H1 (cell line): ENCODE measurements around the gene CCDC136. TPM values are rescaled to one million over a fixed set of nuclear protein-coding genes. Genes with fewer than 3 reads are reported as not detected.

ENCODE experiments used
- CTCF ChIA-PET: fragments of 300-600 bp; sonication (Branson Sonifier 250); formaldehyde crosslinking; loops from one replicate; lab custom pipeline; 2021; ENCODE audit not compliant: partially characterized antibody; lab: Charles Lee
- POLR2A ChIA-PET: fragments of 300-600 bp; sonication (Branson Sonifier 250); formaldehyde crosslinking; loops from one replicate; lab custom pipeline; 2021; ENCODE audit warnings: inconsistent platforms; ENCODE audit not compliant: partially characterized antibody; lab: Charles Lee
- DNase-seq, 2 experiments: peaks; one replicate each; pipeline versions ENCODE4 v3.0.0 to v3.0.0-alpha.2; 2010 to 2022; ENCODE audit warnings: low spot score in 2 of 2, low read depth in 1 of 2, mixed read lengths in 1 of 2
- FAIRE-seq: peaks from 2 replicates; lab custom pipeline; 2011; peaks lifted over from hg19 to GRCh38; lab: Jason Lieb, UNC
- H2AFZ ChIP-seq: 2 replicates; pipeline ENCODE4 v1.8.1; 2012; ENCODE audit warnings: low read length, inconsistent platforms
- H2AK5ac ChIP-seq: 2 replicates; pipeline ENCODE4 v1.6.1; 2013; ENCODE audit warnings: low read depth, low read length
- H2BK120ac ChIP-seq: replicated peaks from 2 replicates; pipeline ENCODE3; 2013; ENCODE audit warnings: low read depth, low read length, inconsistent platforms
- H2BK12ac ChIP-seq: 2 replicates; pipeline ENCODE4 v1.6.1; 2013; ENCODE audit warnings: low read depth, low read length
- H2BK15ac ChIP-seq: 2 replicates; pipeline ENCODE4 v1.6.1; 2013; ENCODE audit warnings: low read length
- H2BK20ac ChIP-seq: 2 replicates; pipeline ENCODE4 v1.6.1; 2013; ENCODE audit warnings: low read length
- H2BK5ac ChIP-seq: 2 replicates; pipeline ENCODE4 v1.6.1; 2013; ENCODE audit warnings: low read depth, low read length
- H3K14ac ChIP-seq: 2 replicates; pipeline ENCODE4 v1.6.1; 2013; ENCODE audit warnings: inconsistent platforms; ENCODE audit not compliant: insufficient read length
- H3K18ac ChIP-seq: 2 replicates; pipeline ENCODE4 v1.6.1; 2013; ENCODE audit warnings: low read length; ENCODE audit errors: extremely low read depth
- H3K23ac ChIP-seq: 2 replicates; pipeline ENCODE4 v1.6.1; 2013; ENCODE audit warnings: inconsistent platforms; ENCODE audit not compliant: insufficient read length
- H3K23me2 ChIP-seq: 2 replicates; pipeline ENCODE4 v1.6.1; 2013; ENCODE audit warnings: low read depth, low read length
- H3K27ac ChIP-seq: 2 replicates; pipeline ENCODE4 v1.6.1; 2011; ENCODE audit warnings: low read depth, low read length, inconsistent platforms
- H3K27me3 ChIP-seq, 4 experiments: replicated peaks in 1 of 4; 1 replicate in 1 of 4; 2 replicates in 3 of 4; pipeline versions ENCODE4 v1.6.1 to v1.8.1; 2011 to 2013; ENCODE audit warnings: low read length in 3 of 4, mild to moderate bottlenecking in 3 of 4, inconsistent platforms in 2 of 4, mixed read lengths in 2 of 4, moderate library complexity in 1 of 4; ENCODE audit not compliant: control insufficient read depth in 3 of 4, insufficient read depth in 3 of 4; ENCODE audit errors: extremely low read depth in 1 of 4
- H3K36me3 ChIP-seq, 4 experiments: 2 replicates each; pipeline versions ENCODE4 v1.6.1 to v1.8.1; 2011 to 2013; ENCODE audit warnings: mild to moderate bottlenecking in 4 of 4, low read length in 3 of 4, moderate library complexity in 2 of 4, control low read depth in 1 of 4, inconsistent platforms in 1 of 4; ENCODE audit not compliant: insufficient read depth in 4 of 4, control insufficient read depth in 2 of 4
- H3K4ac ChIP-seq: replicated peaks from 2 replicates; pipeline ENCODE3; 2013; ENCODE audit warnings: low read length, low read depth, mixed read lengths, inconsistent platforms; ENCODE audit not compliant: insufficient read length
- H3K4me1 ChIP-seq, 4 experiments: replicated peaks in 1 of 4; 1 replicate in 1 of 4; 2 replicates in 3 of 4; pipeline versions ENCODE4 v1.6.1 to v1.8.1; 2011 to 2013; ENCODE audit warnings: low read length in 3 of 4, inconsistent platforms in 2 of 4, mixed read lengths in 1 of 4; ENCODE audit not compliant: insufficient read depth in 4 of 4, control insufficient read depth in 3 of 4
- H3K4me2 ChIP-seq, 2 experiments: 2 replicates each; pipeline versions ENCODE4 v1.6.1 to v1.8.1; 2011 to 2013; ENCODE audit warnings: low read depth in 2 of 2, low read length in 2 of 2, control low read depth in 1 of 2, inconsistent platforms in 1 of 2, mild to moderate bottlenecking in 1 of 2; ENCODE audit not compliant: insufficient read depth in 1 of 2
- H3K4me3 ChIP-seq, 4 experiments: fragments of 200-600, 300-600 bp in 1 of 4; sonication (generic), shearing (Covaris generic), sonication (Bioruptor Twin) in 1 of 4; 2 replicates each; pipeline versions ENCODE4 v1.5.1 to v1.8.1; 2011 to 2016; ENCODE audit warnings: low read length in 4 of 4, low read depth in 3 of 4, control low read depth in 2 of 4, inconsistent platforms in 2 of 4, mild to moderate bottlenecking in 2 of 4, mixed read lengths in 1 of 4, moderate library complexity in 1 of 4; ENCODE audit not compliant: insufficient read depth in 2 of 4; ENCODE audit errors: extremely low read depth in 1 of 4
- H3K56ac ChIP-seq: replicated peaks from 2 replicates; pipeline ENCODE3; 2013; ENCODE audit warnings: low read depth, mild to moderate bottlenecking, mixed read lengths, low read length, inconsistent platforms; ENCODE audit not compliant: insufficient read length
- H3K79me1 ChIP-seq: 2 replicates; pipeline ENCODE4 v1.6.1; 2013; ENCODE audit warnings: low read depth, low read length, control low read depth
- H3K79me2 ChIP-seq, 2 experiments: 2 replicates each; pipeline versions ENCODE4 v1.6.1 to v1.8.1; 2012 to 2013; ENCODE audit warnings: low read length in 2 of 2, mild to moderate bottlenecking in 2 of 2, inconsistent platforms in 1 of 2; ENCODE audit not compliant: insufficient read depth in 2 of 2, control insufficient read depth in 1 of 2
- H3K9ac ChIP-seq, 4 experiments: replicated peaks in 1 of 4; 1 replicate in 1 of 4; 2 replicates in 3 of 4; pipeline versions ENCODE4 v1.6.1 to v1.8.1; 2011 to 2013; ENCODE audit warnings: low read depth in 3 of 4, low read length in 3 of 4, control low read depth in 2 of 4, mild to moderate bottlenecking in 2 of 4, moderate library complexity in 2 of 4, inconsistent platforms in 1 of 4; ENCODE audit errors: extremely low read depth in 1 of 4
- H3K9me3 ChIP-seq, 2 experiments: 2 replicates each; pipeline versions ENCODE4 v1.6.1 to v1.8.1; 2012 to 2013; ENCODE audit warnings: mild to moderate bottlenecking in 2 of 2, moderate library complexity in 2 of 2, control low read depth in 1 of 2, inconsistent platforms in 1 of 2, low read depth in 1 of 2, low read length in 1 of 2, mixed read lengths in 1 of 2; ENCODE audit not compliant: insufficient read depth in 2 of 2
- H4K20me1 ChIP-seq, 2 experiments: replicated peaks in 1 of 2; 2 replicates each; pipeline versions ENCODE3 to v1.8.1; 2011 to 2013; ENCODE audit warnings: inconsistent platforms in 2 of 2, low read length in 2 of 2, mild to moderate bottlenecking in 1 of 2; ENCODE audit not compliant: insufficient read depth in 2 of 2, control insufficient read depth in 1 of 2
- H4K5ac ChIP-seq: 2 replicates; pipeline ENCODE4 v1.6.1; 2013; ENCODE audit warnings: low read length, low read depth, mixed read lengths, inconsistent platforms; ENCODE audit not compliant: insufficient read length
- H4K8ac ChIP-seq: 2 replicates; pipeline ENCODE4 v1.8.0; 2013; ENCODE audit warnings: mild to moderate bottlenecking, moderate library complexity, low read length, inconsistent platforms; ENCODE audit not compliant: insufficient read depth; ENCODE audit errors: extremely low read depth
- H4K91ac ChIP-seq: replicated peaks from 2 replicates; pipeline ENCODE3; 2013; ENCODE audit warnings: low read length, mixed read lengths, inconsistent platforms; ENCODE audit not compliant: insufficient read length
- CREB1 ChIP-seq: IDR thresholded peaks from 2 replicates; pipeline ENCODE4 v1.6.1; 2012; ENCODE audit warnings: inconsistent platforms
- EP300 ChIP-seq, 2 experiments: IDR thresholded peaks; 1 replicate in 1 of 2; 2 replicates in 1 of 2; pipeline ENCODE4 v1.6.1; 2011 to 2012; ENCODE audit warnings: low read depth in 2 of 2, low read length in 2 of 2, mild to moderate bottlenecking in 2 of 2, borderline replicate concordance in 1 of 2, inconsistent platforms in 1 of 2, moderate library complexity in 1 of 2
- EZH2 ChIP-seq: fragments of 200-600 bp; sonication (generic); IDR thresholded peaks from 2 replicates; pipeline ENCODE4 v1.7.1; 2012; ENCODE audit warnings: low read depth, mild to moderate bottlenecking, moderate library complexity, low read length, inconsistent platforms; ENCODE audit not compliant: severe bottlenecking
- MAFK ChIP-seq: IDR thresholded peaks from 2 replicates; pipeline ENCODE4 v1.6.1; 2012; ENCODE audit warnings: low read depth, mild to moderate bottlenecking, improper control_type of control experiment, low read length
- POLR2AphosphoS5 ChIP-seq: IDR thresholded peaks from 2 replicates; pipeline ENCODE4 v1.6.1; 2011; ENCODE audit warnings: low read depth, low read length
- RAD21 ChIP-seq, 2 experiments: IDR thresholded peaks in 1 of 2; conservative IDR thresholded peaks in 1 of 2; 2 replicates each; pipeline ENCODE4 v1.6.1; 2011; ENCODE audit warnings: low read depth in 2 of 2, low read length in 2 of 2, improper control_type of control experiment in 1 of 2, inconsistent platforms in 1 of 2, mild to moderate bottlenecking in 1 of 2, moderate library complexity in 1 of 2
- RBBP5 ChIP-seq: IDR thresholded peaks from 2 replicates; pipeline ENCODE4 v1.7.1; 2012; ENCODE audit warnings: low read depth, mild to moderate bottlenecking, inconsistent platforms, low read length, moderate library complexity, borderline replicate concordance
- SP1 ChIP-seq: IDR thresholded peaks from 2 replicates; pipeline ENCODE4 v1.6.1; 2011; ENCODE audit warnings: low read depth, low read length
- SP4 ChIP-seq: IDR thresholded peaks from 2 replicates; pipeline ENCODE4 v1.6.1; 2012; ENCODE audit warnings: low read length, inconsistent platforms
- TCF12 ChIP-seq: IDR thresholded peaks from 2 replicates; pipeline ENCODE4 v1.6.1; 2011; ENCODE audit warnings: low read depth, mild to moderate bottlenecking, low read length
- WGBS, 2 experiments: shearing (Covaris generic) in 1 of 2; methylation state at CpG; one replicate each; pipeline versions ENCODE4 v1.1.6 to v1.1.7; 2013 to 2015; ENCODE audit warnings: low lambda C conversion rate in 2 of 2, mixed read lengths in 2 of 2, inconsistent platforms in 1 of 2, low coverage in 1 of 2, missing lambda C conversion rate in 1 of 2; ENCODE audit not compliant: insufficient replicate concordance in 2 of 2, insufficient coverage in 1 of 2, insufficient read length in 1 of 2; ENCODE audit errors: extremely low coverage in 1 of 2, missing lambda C conversion rate in 1 of 2; 5-methylcytosine and 5-hydroxymethylcytosine counted together
- polyA plus RNA-seq, 7 experiments: library from polyadenylated mRNA; depleted of rRNA in 3 of 7; stranded (reverse) in 5 of 7; unstranded in 2 of 7; fragments of >200 nt in 5 of 7; fragments of 200-250 nt in 2 of 7; gene quantifications; 1 replicate in 5 of 7; 2 replicates in 1 of 7; 4 replicates in 1 of 7; pipeline versions ENCODE4 v1.2.1 to v1.2.3, GENCODE V29; 2011 to 2013; ENCODE audit warnings: missing spikeins in 2 of 7, mixed read lengths in 2 of 7
- total RNA-seq: library from RNA; stranded (reverse); fragmentation: NEBNext Ultra II Directional; extraction: Animal tissue kit (Norgen Biotek cat#: 25700); gene quantifications from 2 replicates; pipeline ENCODE4 v1.2.1, GENCODE V29; 2021
- TF ChIP-seq, protein P1 (sequence below): IDR thresholded peaks from 2 replicates; pipeline ENCODE4 v1.6.1; 2011; ENCODE audit warnings: low read depth, mild to moderate bottlenecking, low read length; ENCODE audit not compliant: insufficient read depth
- TF ChIP-seq, protein P2 (sequence below): IDR thresholded peaks from 2 replicates; pipeline ENCODE4 v1.6.1; 2012; ENCODE audit warnings: inconsistent platforms

The CCDC136 gene
- total and polyA plus RNA-seq, 2 of the 8 experiments (the other 6 are each of a cell fraction or from before 2014, with no cell fraction given), result 35.6 to 47.7 TPM

DNA sequence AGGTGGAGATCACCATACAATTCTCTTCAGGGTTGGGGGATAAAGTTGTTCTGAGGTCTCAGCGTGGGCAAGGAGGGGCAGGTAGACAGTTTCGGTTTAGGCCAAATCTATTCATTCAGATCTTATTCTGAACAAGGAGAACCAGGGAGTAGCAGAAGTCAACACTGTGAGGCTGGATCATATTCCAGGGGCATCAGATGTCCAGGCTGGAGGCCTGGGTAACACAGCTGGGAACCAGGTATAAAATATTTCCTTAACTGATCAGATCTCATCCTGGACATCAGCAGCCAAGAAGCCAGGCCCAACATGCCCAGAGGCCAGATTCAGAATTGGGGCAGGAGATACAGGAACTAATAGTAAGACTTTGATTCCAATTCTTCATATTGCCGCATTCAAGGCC is 19.2 kb downstream of the CCDC136 start:
- no peaks in the 10 kb centered on the region for H3K23me2 ChIP-seq
- peaks cover 0 to 2% of the 10 kb centered on the region in 2 experiments for H4K20me1 ChIP-seq

More for the DNA sequence above, 19.2 kb downstream of the CCDC136 start:
- Histone ChIP-seq H3K9ac (no peak overlapping the region), H2AK5ac (no peak overlapping the region), H4K91ac (no peak overlapping the region), H3K27me3 (no peaks in the 10 kb centered on the region), H2BK120ac (no peak overlapping the region), H3K79me1 (no peaks in the 10 kb centered on the region), H2BK15ac (no peak overlapping the region), H3K4ac (no peak overlapping the region), H3K14ac (no peak overlapping the region)
- POLR2A ChIA-PET, result interaction anchor here (0.9 to 2.4 kb wide), 5 partner anchors 12 to 52 kb away, joined by 3 to 9 read pairs (median 4); no protein-coding TSS in a partner anchor
- TF ChIP-seq RAD21 (IDR thresholded peaks at IDR 0.05 in 1 of 2, conservative IDR thresholded peaks at IDR 0.05 in 1 of 2; ENCODE audit: low read depth in 2 of 2, low read length in 2 of 2), result no peak
- TF ChIP-seq EP300 (IDR thresholded peaks at IDR 0.05; ENCODE audit: borderline replicate concordance in 1 of 2, low read depth in 2 of 2, low read length in 2 of 2), result no peak
- TF ChIP-seq SP1, result no peak
- TF ChIP-seq POLR2AphosphoS5, result no peak
- no peak for TF ChIP-seq TCF12
- TF ChIP-seq RBBP5, result no peak
- no peak for TF ChIP-seq CREB1
- no peak for TF ChIP-seq MAFK
- TF ChIP-seq, protein P1, sequence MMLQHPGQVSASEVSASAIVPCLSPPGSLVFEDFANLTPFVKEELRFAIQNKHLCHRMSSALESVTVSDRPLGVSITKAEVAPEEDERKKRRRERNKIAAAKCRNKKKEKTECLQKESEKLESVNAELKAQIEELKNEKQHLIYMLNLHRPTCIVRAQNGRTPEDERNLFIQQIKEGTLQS, result no peak
- TF ChIP-seq, protein P2, sequence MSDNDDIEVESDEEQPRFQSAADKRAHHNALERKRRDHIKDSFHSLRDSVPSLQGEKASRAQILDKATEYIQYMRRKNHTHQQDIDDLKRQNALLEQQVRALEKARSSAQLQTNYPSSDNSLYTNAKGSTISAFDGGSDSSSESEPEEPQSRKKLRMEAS, result no peak
- TF ChIP-seq SP4, result no peak
- TF ChIP-seq EZH2, result no peak
- TF ChIP-seq, all 59 proteins: peak for 0
- Histone ChIP-seq H3K9me3 (no peaks in the 10 kb centered on the region), H3K4me2 (no peak overlapping the region), H3K56ac (no peak overlapping the region), H3K4me1 (peaks cover 3 to 9% (median 4%) of the 10 kb centered on the region in 4 experiments; a peak in 6 of 7 replicates), H4K5ac (no peak overlapping the region), H4K8ac (no peak overlapping the region), H3K79me2 (no peaks in the 10 kb centered on the region), H3K36me3 (peaks cover 11 to 50% (median 17%) of the 10 kb centered on the region in 4 experiments; a peak in 7 of 8 replicates), H3K23ac (no peak overlapping the region), H3K4me3 (no peak overlapping the region), H2BK5ac (no peak overlapping the region), H2BK12ac (no peak overlapping the region), H2BK20ac (no peak overlapping the region), H2AFZ (no peak overlapping the region), H3K18ac (no peak overlapping the region), H3K27ac (no peak overlapping the region)
- no peak for FAIRE-seq
- WGBS, 2 experiments, result 89% methylated on average over 3 of the region's 3 CpGs; no CpG with 5 or more reads in 1 of the 2 experiments
- DNase-seq, result no peak
- CTCF ChIA-PET, result interaction anchor here (1.0 to 1.5 kb wide), 5 partner anchors 7 to 25 kb away, joined by 3 to 7 read pairs (median 3); partner anchors contain the start of gene CCDC136
